OCI-LY7 (cell line): ENCODE data around the gene MYO3A. TPM values are rescaled to one million over a fixed set of nuclear protein-coding genes. Genes with fewer than 3 reads are reported as not detected.

Source experiments
- BruUV-seq: library from RNA; stranded (reverse); fragments of 400-500 nt; replicated peaks from 2 replicates; lab custom pipeline; 2021; lab: Mats Ljungman, UMichigan
- CTCF ChIA-PET: fragments of 300-600 bp; sonication (Branson Sonifier 250); formaldehyde crosslinking; loops from one replicate; lab custom pipeline; 2022; ENCODE audit warnings: antibody characterized with exemption; ENCODE audit not compliant: unreplicated experiment; lab: Charles Lee
- POLR2A ChIA-PET: fragments of 300-600 bp; sonication (Branson Sonifier 250); formaldehyde crosslinking; loops from one replicate; lab custom pipeline; 2022; ENCODE audit warnings: antibody characterized with exemption; lab: Charles Lee
- DNase-seq: peaks from one replicate; pipeline ENCODE4 v3.0.0-alpha.2; 2015; ENCODE audit warnings: low spot score
- H2AFZ ChIP-seq: fragments of 200-600 bp; sonication (generic), shearing (Covaris generic); 2 replicates; pipeline ENCODE4 v1.6.1; 2014; ENCODE audit warnings: mild to moderate bottlenecking, antibody characterized with exemption, low read length, moderate library complexity
- H3K27ac ChIP-seq: fragments of 200-600 bp; sonication (generic); 2 replicates; pipeline ENCODE4 v1.5.1; 2014; ENCODE audit warnings: mixed run types, low read depth, mild to moderate bottlenecking, moderate library complexity, low read length, inconsistent platforms; ENCODE audit not compliant: poor library complexity, severe bottlenecking
- H3K36me3 ChIP-seq: fragments of 200-600 bp; sonication (generic); 2 replicates; pipeline ENCODE4 v1.6.1; 2014; ENCODE audit warnings: mild to moderate bottlenecking, antibody characterized with exemption, low read length, moderate library complexity, mixed read lengths; ENCODE audit not compliant: insufficient read depth
- H3K4me1 ChIP-seq: fragments of 200-600 bp; sonication (generic); 2 replicates; pipeline ENCODE4 v1.5.1; 2014; ENCODE audit warnings: mild to moderate bottlenecking, low read length; ENCODE audit not compliant: insufficient read depth, poor library complexity, severe bottlenecking
- H3K4me2 ChIP-seq: fragments of 200-600 bp; sonication (generic); 2 replicates; pipeline ENCODE4 v1.6.1; 2014; ENCODE audit warnings: mild to moderate bottlenecking, low read length
- H3K4me3 ChIP-seq: fragments of 200-600 bp; sonication (generic); 2 replicates; pipeline ENCODE4 v1.5.1; 2014; ENCODE audit warnings: mild to moderate bottlenecking, low read depth, low read length; ENCODE audit not compliant: poor library complexity, severe bottlenecking
- H3K79me2 ChIP-seq: fragments of 200-600 bp; sonication (generic); 2 replicates; pipeline ENCODE4 v1.6.1; 2016; ENCODE audit warnings: low read depth, mild to moderate bottlenecking, low read length, moderate library complexity, mixed read lengths; ENCODE audit not compliant: insufficient read depth
- H3K9me2 ChIP-seq: fragments of 200-600 bp; sonication (generic); 2 replicates; pipeline ENCODE4 v1.6.1; 2016; ENCODE audit warnings: mild to moderate bottlenecking, low read length, mixed read lengths; ENCODE audit not compliant: insufficient read depth
- H3K9me3 ChIP-seq: fragments of 200-600 bp; sonication (generic); 2 replicates; pipeline ENCODE4 v1.6.1; 2014; ENCODE audit warnings: mild to moderate bottlenecking, mixed run types, low read length, mixed read lengths
- H4K20me1 ChIP-seq: fragments of 200-600 bp; sonication (generic); 2 replicates; pipeline ENCODE4 v1.6.1; 2014; ENCODE audit warnings: mild to moderate bottlenecking, antibody characterized with exemption, low read length, moderate library complexity, mixed read lengths; ENCODE audit not compliant: insufficient read depth
- EZH2phosphoT487 ChIP-seq: fragments of 200-600 bp; sonication (generic); IDR thresholded peaks from 2 replicates; pipeline ENCODE4 v1.6.1; 2018; ENCODE audit warnings: low read depth, borderline replicate concordance, mild to moderate bottlenecking, mixed run types, antibody characterized with exemption, low read length, moderate library complexity, mixed read lengths
- intact Hi-C: fragments of 100-400 bp; cut with micrococcal nuclease; formaldehyde crosslinking; loops from one replicate; pipeline ENCODE4 v1.10.0; 2022; ENCODE audit not compliant: unreplicated experiment
- total RNA-seq, 2 experiments: library from RNA; depleted of rRNA in 1 of 2; stranded (reverse); fragments of >200 nt in 1 of 2; shearing (Covaris generic) in 1 of 2; gene quantifications; 2 replicates each; pipeline ENCODE4 v1.2.3, GENCODE V29; 2014 to 2022
- TF ChIP-seq, protein P1 (sequence below): fragments of 200-600 bp; sonication (generic); conservative IDR thresholded peaks from 2 replicates; pipeline ENCODE4 v1.5.1; 2014; ENCODE audit warnings: mild to moderate bottlenecking, antibody characterized with exemption, low read length, moderate library complexity, mixed read lengths

MYO3A gene
- total RNA-seq, 2 experiments from 2014 or later = not detected

DNA sequence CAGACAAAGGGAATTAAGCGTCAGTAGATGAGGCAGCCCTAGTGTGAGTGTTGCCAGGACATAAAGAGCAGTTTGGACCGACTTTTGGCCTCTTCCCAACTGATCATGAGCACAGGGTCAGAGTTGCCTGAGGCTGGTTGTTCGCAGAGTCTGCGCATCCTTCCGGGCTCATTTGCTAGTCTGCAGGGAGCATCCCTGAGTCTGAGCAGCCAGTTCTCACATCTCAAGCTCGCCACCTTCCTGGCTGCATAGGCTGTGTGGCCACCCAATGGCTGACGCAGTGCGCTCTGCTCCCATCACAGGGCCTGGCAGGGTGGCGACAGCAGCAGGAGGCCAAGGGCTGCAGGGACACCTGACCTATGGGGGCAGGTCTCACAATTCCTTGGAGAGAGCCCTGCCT is 287.5 kb downstream of the MYO3A start:
- no TSS peak for BruUV-seq
- POLR2A ChIA-PET = no interaction called here
- H3K79me2 ChIP-seq = no peaks in the 10 kb centered on the region
- DNase-seq = no peak
- intact Hi-C loops = no loop called here
- TF ChIP-seq, protein P1, sequence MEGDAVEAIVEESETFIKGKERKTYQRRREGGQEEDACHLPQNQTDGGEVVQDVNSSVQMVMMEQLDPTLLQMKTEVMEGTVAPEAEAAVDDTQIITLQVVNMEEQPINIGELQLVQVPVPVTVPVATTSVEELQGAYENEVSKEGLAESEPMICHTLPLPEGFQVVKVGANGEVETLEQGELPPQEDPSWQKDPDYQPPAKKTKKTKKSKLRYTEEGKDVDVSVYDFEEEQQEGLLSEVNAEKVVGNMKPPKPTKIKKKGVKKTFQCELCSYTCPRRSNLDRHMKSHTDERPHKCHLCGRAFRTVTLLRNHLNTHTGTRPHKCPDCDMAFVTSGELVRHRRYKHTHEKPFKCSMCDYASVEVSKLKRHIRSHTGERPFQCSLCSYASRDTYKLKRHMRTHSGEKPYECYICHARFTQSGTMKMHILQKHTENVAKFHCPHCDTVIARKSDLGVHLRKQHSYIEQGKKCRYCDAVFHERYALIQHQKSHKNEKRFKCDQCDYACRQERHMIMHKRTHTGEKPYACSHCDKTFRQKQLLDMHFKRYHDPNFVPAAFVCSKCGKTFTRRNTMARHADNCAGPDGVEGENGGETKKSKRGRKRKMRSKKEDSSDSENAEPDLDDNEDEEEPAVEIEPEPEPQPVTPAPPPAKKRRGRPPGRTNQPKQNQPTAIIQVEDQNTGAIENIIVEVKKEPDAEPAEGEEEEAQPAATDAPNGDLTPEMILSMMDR = no peak
- TF ChIP-seq EZH2phosphoT487 = no peak
- H3K4me2 ChIP-seq = no peak overlapping the region
- CTCF ChIA-PET = no interaction called here
- no peaks in the 10 kb centered on the region for H3K9me2 ChIP-seq
- H2AFZ ChIP-seq = no peak overlapping the region
- H3K4me3 ChIP-seq = no peak overlapping the region
- H3K36me3 ChIP-seq = no peaks in the 10 kb centered on the region
- H4K20me1 ChIP-seq = no peaks in the 10 kb centered on the region
- H3K27ac ChIP-seq = no peak overlapping the region
- H3K9me3 ChIP-seq = no peaks in the 10 kb centered on the region
- H3K4me1 ChIP-seq = peaks cover 13% of the 10 kb centered on the region

DNA sequence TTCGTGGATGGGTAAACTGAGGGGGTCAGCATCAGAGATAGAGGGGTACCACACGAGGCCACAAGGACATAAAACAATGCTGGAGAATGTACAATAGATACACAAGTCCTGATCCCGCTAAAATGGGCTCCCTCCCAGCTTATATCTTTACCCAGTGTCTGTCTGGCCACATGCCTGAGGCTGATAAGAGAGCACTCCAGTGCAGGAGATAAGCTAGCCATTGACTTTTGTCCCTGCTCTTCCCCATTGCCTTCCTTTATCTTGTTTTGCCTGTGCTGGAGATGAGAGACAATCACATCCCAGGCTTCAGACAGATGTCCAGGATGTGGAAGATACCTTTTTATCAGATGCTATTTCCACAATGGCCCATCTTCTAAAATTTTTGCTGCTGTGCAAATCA is 288.5 kb downstream of the MYO3A start:
- H3K27ac ChIP-seq = no peak overlapping the region
- no peaks in the 10 kb centered on the region for H4K20me1 ChIP-seq
- no peaks in the 10 kb centered on the region for H3K9me2 ChIP-seq
- no peak overlapping the region for H3K4me2 ChIP-seq
- H3K36me3 ChIP-seq = no peaks in the 10 kb centered on the region
- TF ChIP-seq, protein P1 = no peak
- no peak for TF ChIP-seq EZH2phosphoT487
- H3K79me2 ChIP-seq = no peaks in the 10 kb centered on the region
- no peaks in the 10 kb centered on the region for H3K9me3 ChIP-seq
- no TSS peak for BruUV-seq
- peaks cover 13% of the 10 kb centered on the region for H3K4me1 ChIP-seq
- POLR2A ChIA-PET = no interaction called here
- no peak overlapping the region for H2AFZ ChIP-seq
- DNase-seq = no peak
- H3K4me3 ChIP-seq = no peak overlapping the region
- intact Hi-C loops = no loop called here
- CTCF ChIA-PET = no interaction called here

DNA sequence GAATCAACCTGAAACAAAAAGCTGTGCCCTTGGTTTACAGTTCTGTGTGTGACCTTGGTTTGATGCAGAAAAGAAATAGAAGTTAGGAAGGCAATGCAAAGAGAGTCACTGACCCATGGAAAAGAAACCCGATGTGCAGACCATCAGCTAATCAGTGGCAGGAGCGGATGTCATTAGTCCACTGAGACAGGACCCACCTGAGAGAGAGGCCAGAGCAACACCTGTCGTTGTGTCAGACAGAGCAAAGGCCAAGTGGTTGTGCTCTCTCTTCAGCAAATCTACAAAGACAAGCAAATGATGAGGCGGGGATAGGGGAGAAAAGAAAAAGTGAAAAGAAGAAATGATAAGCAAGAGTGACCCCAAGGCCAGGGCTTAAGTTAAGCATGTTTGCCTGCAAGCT is 291.3 kb downstream of the MYO3A start:
- POLR2A ChIA-PET = interaction anchor here (0.8 to 1.0 kb wide), 2 partner anchors 13 to 54 kb away, joined by 3 read pairs; no protein-coding TSS in a partner anchor
- H4K20me1 ChIP-seq = no peaks in the 10 kb centered on the region
- H2AFZ ChIP-seq = no peak overlapping the region; the same call in 1 of the 2 replicates
- no peaks in the 10 kb centered on the region for H3K9me2 ChIP-seq
- H3K9me3 ChIP-seq = no peaks in the 10 kb centered on the region
- no peak overlapping the region for H3K27ac ChIP-seq
- H3K4me1 ChIP-seq = peaks cover 13% of the 10 kb centered on the region
- CTCF ChIA-PET = no interaction called here
- TF ChIP-seq, protein P1 = no peak
- TF ChIP-seq EZH2phosphoT487 = no peak
- intact Hi-C loops = no loop called here
- no peak overlapping the region for H3K4me3 ChIP-seq
- no TSS peak for BruUV-seq
- peak; percentile 62 for DNase-seq
- H3K4me2 ChIP-seq = peak overlapping the region; percentile 51
- H3K36me3 ChIP-seq = no peaks in the 10 kb centered on the region
- no peaks in the 10 kb centered on the region for H3K79me2 ChIP-seq
